HL-60/S4 treated with phorbol 12-myristate 13-acetate at 8.2 ng/mL for 4 days and 3 days (cell line): ENCODE measurements around the gene PAGR1.
"Not testable (repeated sequence)": the region's sequence is repeated elsewhere in the genome, so short reads cannot be mapped to it uniquely, and the experiment has no call there.

Experiments used
- in situ Hi-C: fragments of 300-500 bp; cut with MboI; formaldehyde crosslinking; loops from 2 replicates; pipeline ENCODE4 v1.15.0; 2022; ENCODE audit warnings: low sequenced_read_pairs

The PAGR1 gene

GRCh38 chr16:29815793-29816693, at the start of gene PAGR1:
TSS of gene PAGR1 (plus strand) at chr16:29816152. CDS start at chr16:29816526, 374 bp downstream.
- in situ Hi-C loops, result no loop called here

GRCh38 chr16:29766571-29766970, 49.4 kb upstream of the PAGR1 start:
- in situ Hi-C loops, result no loop called here

GRCh38 chr16:29767062-29767461, 48.9 kb upstream of the PAGR1 start:
- in situ Hi-C loops, result no loop called here

GRCh38 chr16:29769507-29769906, 46.4 kb upstream of the PAGR1 start:
- in situ Hi-C loops, result no loop called here

GRCh38 chr16:29770250-29770929, 45.6 kb upstream of the PAGR1 start:
- in situ Hi-C loops, result no loop called here

GRCh38 chr16:29772330-29772729, 43.6 kb upstream of the PAGR1 start:
- in situ Hi-C loops, result not testable (repeated sequence)

- in situ Hi-C loops, result no loop called here
These were observed 41.2 kb upstream of the PAGR1 start for GRCh38 chr16:29774730-29775129.

GRCh38 chr16:29775742-29776408, 40.1 kb upstream of the PAGR1 start:
- in situ Hi-C loops, result no loop called here

GRCh38 chr16:29777576-29778350, 38.2 kb upstream of the PAGR1 start, which contains the start of gene ZG16:
TSS of gene ZG16 (plus strand) at chr16:29778256. CDS start at chr16:29779267, 1,011 bp downstream.
- in situ Hi-C loops, result no loop called here

GRCh38 chr16:29779474-29779873, 36.5 kb upstream of the PAGR1 start:
- in situ Hi-C loops, result no loop called here

GRCh38 chr16:29783094-29783953, 32.6 kb upstream of the PAGR1 start:
- in situ Hi-C loops, result not testable (repeated sequence)

- in situ Hi-C loops, result no loop called here
These were observed 31.8 kb upstream of the PAGR1 start for GRCh38 chr16:29784157-29784556.

- in situ Hi-C loops, result no loop called here
These were observed 31.0 kb upstream of the PAGR1 start for GRCh38 chr16:29784901-29785500.

- in situ Hi-C loops, result not testable (repeated sequence)
These were observed 28.8 kb upstream of the PAGR1 start for GRCh38 chr16:29787155-29787554.

GRCh38 chr16:29789775-29790182, 26.2 kb upstream of the PAGR1 start:
- in situ Hi-C loops, result no loop called here

GRCh38 chr16:29790183-29790948, 25.6 kb upstream of the PAGR1 start, which contains the start of gene KIF22:
TSS of gene KIF22 (plus strand) at chr16:29790751. CDS start at chr16:29790760, 9 bp downstream.
- in situ Hi-C loops, result no loop called here

- in situ Hi-C loops, result no loop called here
These were observed 24.8 kb upstream of the PAGR1 start for GRCh38 chr16:29790949-29791844.
